HepG2 (cell line): ENCODE measurements around the gene MS4A2. TPM values are rescaled to one million over a fixed set of nuclear protein-coding genes. Genes with fewer than 3 reads are reported as not detected.

ENCODE experiments used
- ATAC-seq: fragments of 200-7000 bp; cut with Tn5 transposase; 3 replicates; pipeline ENCODE4 v1.9.1; 2020; ENCODE audit warnings: mild to moderate bottlenecking, moderate library complexity
- BruUV-seq: library from RNA; stranded (reverse); fragments of 400-500 nt; replicated peaks from 2 replicates; lab custom pipeline; 2021; lab: Mats Ljungman, UMichigan
- CTCF ChIA-PET: fragments of 300-600 bp; formaldehyde crosslinking; extraction: SDS; loops from one replicate; lab custom pipeline; 2021; ENCODE audit warnings: low total read pairs, inconsistent platforms, low intra/inter-chr PET ratio; lab: Yijun Ruan, JAX
- POLR2A ChIA-PET: fragments of 350-600 bp; sonication (Branson Sonifier 250); formaldehyde crosslinking; loops from one replicate; lab custom pipeline; 2020; ENCODE audit warnings: antibody characterized with exemption, inconsistent platforms; lab: Yijun Ruan, JAX
- DNase-seq: peaks from one replicate; pipeline ENCODE4 v3.0.0-alpha.2; 2015; ENCODE audit warnings: low spot score
- FAIRE-seq: peaks from 3 replicates; lab custom pipeline; 2011; peaks lifted over from hg19 to GRCh38; lab: Jason Lieb, UNC
- H2AFZ ChIP-seq: one replicate; pipeline ENCODE4 v1.6.1; 2011; ENCODE audit warnings: low read length, inconsistent platforms
- H3K27ac ChIP-seq: fragments of 300-600 bp; 3 replicates; pipeline ENCODE4 v1.8.0; 2011; ENCODE audit warnings: mixed run types, mild to moderate bottlenecking, mixed read lengths, low read length, inconsistent platforms; ENCODE audit not compliant: insufficient read depth; ENCODE audit errors: extremely low read length
- H3K27me3 ChIP-seq, 2 experiments: fragments of 200-600 bp in 1 of 2; 2 replicates in 1 of 2; 3 replicates in 1 of 2; pipeline versions ENCODE4 v1.6.0 to v1.8.0; 2011; ENCODE audit warnings: low read length in 2 of 2, mild to moderate bottlenecking in 2 of 2, moderate library complexity in 2 of 2, inconsistent platforms in 1 of 2; ENCODE audit not compliant: insufficient read depth in 2 of 2, control insufficient read depth in 1 of 2
- H3K36me3 ChIP-seq, 2 experiments: fragments of 200-600 bp in 1 of 2; replicated peaks in 1 of 2; 2 replicates in 1 of 2; 3 replicates in 1 of 2; pipeline versions ENCODE4 v1.5.1 to v1.8.0; 2011; ENCODE audit warnings: low read length in 2 of 2, inconsistent platforms in 1 of 2; ENCODE audit not compliant: insufficient read depth in 2 of 2, control insufficient read depth in 1 of 2
- H3K4me1 ChIP-seq: 2 replicates; pipeline ENCODE4 v1.5.1; 2012; ENCODE audit warnings: low read length, inconsistent platforms; ENCODE audit not compliant: insufficient read depth
- H3K4me2 ChIP-seq: 2 replicates; pipeline ENCODE4 v1.6.0; 2011; ENCODE audit warnings: low read depth, low read length, inconsistent platforms
- H3K4me3 ChIP-seq, 3 experiments: fragments of 200-600 bp in 1 of 3; sonication (generic), shearing (Covaris generic) in 1 of 3; replicated peaks in 1 of 3; 2 replicates each; pipeline ENCODE4 v1.5.1; 2011 to 2016; ENCODE audit warnings: low read length in 3 of 3, inconsistent platforms in 2 of 3, low read depth in 2 of 3, mild to moderate bottlenecking in 2 of 3, control low read depth in 1 of 3, mixed read lengths in 1 of 3; ENCODE audit not compliant: insufficient read depth in 1 of 3
- H3K79me2 ChIP-seq: one replicate; pipeline ENCODE4 v1.6.1; 2011; ENCODE audit warnings: low read length, inconsistent platforms; ENCODE audit not compliant: insufficient read depth
- H3K9ac ChIP-seq: 2 replicates; pipeline ENCODE4 v1.6.0; 2011; ENCODE audit warnings: mild to moderate bottlenecking, low read depth, low read length, inconsistent platforms; ENCODE audit not compliant: insufficient read depth
- H3K9me3 ChIP-seq: 2 replicates; pipeline ENCODE4 v1.5.1; 2012; ENCODE audit warnings: mild to moderate bottlenecking, low read length
- H4K20me1 ChIP-seq: 2 replicates; pipeline ENCODE4 v1.6.0; 2011; ENCODE audit warnings: inconsistent platforms, mild to moderate bottlenecking, low read length, moderate library complexity; ENCODE audit not compliant: insufficient read depth
- DNMT3B ChIP-seq: conservative IDR thresholded peaks from 2 replicates; pipeline ENCODE4 v1.6.1; 2016; ENCODE audit warnings: missing biosample characterization, control low read depth
- FOXO1 ChIP-seq: sonication (generic); formaldehyde crosslinking; IDR thresholded peaks from 2 replicates; pipeline ENCODE4 v1.4.0; 2020; ENCODE audit warnings: missing genetic modification reagents
- GATA4 ChIP-seq: sonication (generic); IDR thresholded peaks from 2 replicates; pipeline ENCODE4 v1.6.1; 2016; ENCODE audit warnings: antibody characterized with exemption, low read depth, borderline replicate concordance
- GFI1 ChIP-seq: sonication (generic); formaldehyde crosslinking; IDR thresholded peaks from 2 replicates; pipeline ENCODE4 v1.5.0; 2020; ENCODE audit warnings: missing genetic modification reagents, mild to moderate bottlenecking, borderline replicate concordance
- GMEB2 ChIP-seq: IDR thresholded peaks from 2 replicates; pipeline ENCODE4 v1.6.1; 2016; ENCODE audit warnings: missing biosample characterization, missing genetic modification reagents, low read depth
- HMG20B ChIP-seq: conservative IDR thresholded peaks from 2 replicates; pipeline ENCODE4 v1.6.1; 2016; ENCODE audit warnings: missing genetic modification reagents, missing compliant biosample characterization
- IRF1 ChIP-seq: sonication (generic); formaldehyde crosslinking; IDR thresholded peaks from 2 replicates; pipeline ENCODE4 v1.4.0; 2020; ENCODE audit warnings: low read depth, mild to moderate bottlenecking, missing genetic modification reagents
- MAFF ChIP-seq: IDR thresholded peaks from 2 replicates; pipeline ENCODE4 v1.6.1; 2011; ENCODE audit warnings: low read depth, low read length, improper control_type of control experiment
- MED1 ChIP-seq: sonication (generic); formaldehyde crosslinking; IDR thresholded peaks from 2 replicates; pipeline ENCODE4 v1.4.0; 2020; ENCODE audit warnings: missing genetic modification reagents
- NR0B2 ChIP-seq: sonication (generic); formaldehyde crosslinking; IDR thresholded peaks from 2 replicates; pipeline ENCODE4 v1.4.0; 2020; ENCODE audit warnings: mild to moderate bottlenecking, missing genetic modification reagents
- PTBP1 ChIP-seq: fragments of 200-400 bp; formaldehyde crosslinking; IDR thresholded peaks from 2 replicates; pipeline ENCODE4 v1.6.1; 2018; ENCODE audit warnings: low read length, low read depth; ENCODE audit not compliant: poor library complexity, severe bottlenecking
- SCMH1 ChIP-seq: sonication (generic); formaldehyde crosslinking; IDR thresholded peaks from 2 replicates; pipeline ENCODE4 v1.9.0; 2021; ENCODE audit warnings: missing genetic modification reagents, mild to moderate bottlenecking, borderline replicate concordance
- TRIM24 ChIP-seq: sonication (generic); formaldehyde crosslinking; IDR thresholded peaks from 2 replicates; pipeline ENCODE4 v1.8.0; 2022; ENCODE audit warnings: mild to moderate bottlenecking, missing genetic modification reagents
- ZBTB2 ChIP-seq: sonication (generic); formaldehyde crosslinking; IDR thresholded peaks from 2 replicates; pipeline ENCODE4 v1.8.0; 2022; ENCODE audit warnings: low read depth, missing genetic modification reagents
- ZFX ChIP-seq: sonication (generic); formaldehyde crosslinking; IDR thresholded peaks from 2 replicates; pipeline ENCODE4 v1.4.0; 2020; ENCODE audit warnings: mild to moderate bottlenecking, low read depth, missing genetic modification reagents, moderate library complexity
- ZNF12 ChIP-seq: sonication (generic); formaldehyde crosslinking; IDR thresholded peaks from 2 replicates; pipeline ENCODE4 v1.5.0; 2020; ENCODE audit warnings: missing genetic modification reagents
- ZNF232 ChIP-seq: sonication (generic); formaldehyde crosslinking; IDR thresholded peaks from 2 replicates; pipeline ENCODE4 v1.4.0; 2020; ENCODE audit warnings: missing genetic modification reagents, borderline replicate concordance
- ZNF33B ChIP-seq: sonication (generic); formaldehyde crosslinking; IDR thresholded peaks from 2 replicates; pipeline ENCODE4 v1.5.1; 2020; ENCODE audit warnings: mild to moderate bottlenecking, missing genetic modification reagents
- ZNF441 ChIP-seq: sonication (generic); formaldehyde crosslinking; IDR thresholded peaks from 2 replicates; pipeline ENCODE4 v1.7.0; 2021; ENCODE audit warnings: missing genetic modification reagents, borderline replicate concordance
- ZSCAN12 ChIP-seq: sonication (generic); formaldehyde crosslinking; IDR thresholded peaks from 2 replicates; pipeline ENCODE4 v1.9.0; 2021; ENCODE audit warnings: mild to moderate bottlenecking, missing genetic modification reagents
- ZZZ3 ChIP-seq: sonication (generic); formaldehyde crosslinking; IDR thresholded peaks from 2 replicates; pipeline ENCODE4 v1.4.0; 2020; ENCODE audit warnings: missing genetic modification reagents, mild to moderate bottlenecking, borderline replicate concordance
- WGBS: methylation state at CpG from one replicate; pipeline ENCODE4 v1.1.6; 2017; ENCODE audit warnings: low lambda C conversion rate; 5-methylcytosine and 5-hydroxymethylcytosine counted together
- in situ Hi-C: cut with HindIII; loops from 2 replicates; pipeline ENCODE4 v1.10.0; 2017; ENCODE audit warnings: low pct_unique_long_range_greater_than_20kb; ENCODE audit not compliant: extremely low pct_ligation_motif_present
- intact Hi-C: fragments of 100-400 bp; cut with micrococcal nuclease; formaldehyde crosslinking; loops from one replicate; pipeline ENCODE4 v1.10.0; 2022; ENCODE audit not compliant: unreplicated experiment
- polyA plus RNA-seq, 8 experiments: library from polyadenylated mRNA; depleted of rRNA in 3 of 8; stranded (reverse) in 7 of 8; unstranded in 1 of 8; fragments of >200 nt; fragmentation: Illumina TruSeq in 4 of 8; extraction: Trizol in 4 of 8; gene quantifications; 2 replicates each; pipeline versions ENCODE4 v1.2.1 to v1.2.3, GENCODE V29; 2011 to 2016; ENCODE audit warnings: low read depth in 4 of 8, missing spikeins in 1 of 8, mixed read lengths in 1 of 8; ENCODE audit not compliant: insufficient read depth in 1 of 8
- total RNA-seq, 5 experiments: library from RNA; depleted of rRNA; stranded (reverse); fragments of >200 nt; fragmentation: Illumina TruSeq; extraction: Trizol; gene quantifications; 2 replicates each; pipeline ENCODE4 v1.2.3, GENCODE V29; 2016; ENCODE audit warnings: low read depth in 1 of 5

The MS4A2 gene
- total and polyA plus RNA-seq, 2 of the 13 experiments (the other 11 are each of a cell fraction or from before 2014, with no cell fraction given) = not detected

GRCh38 chr11:60059052-60059451, 29.4 kb upstream of the MS4A2 start (continued):
- TF ChIP-seq ZBTB2 = no peak
- no peak for TF ChIP-seq MED1 (CRISPR knock-in tag)
- no peak for TF ChIP-seq ZZZ3 (CRISPR knock-in tag)
- no peak for TF ChIP-seq GFI1
- TF ChIP-seq DNMT3B (CRISPR knock-in tag) = no peak

- ChIA-PET CTCF (no interaction called here), POLR2A (no interaction called here)
- no peak overlapping the region for H3K4me2 ChIP-seq
- BruUV-seq = no TSS peak
- H3K9me3 ChIP-seq = no peaks in the 10 kb centered on the region
- peaks cover 0 to 13% of the 10 kb centered on the region in 2 experiments; a peak in 3 of 5 replicates for H3K27me3 ChIP-seq
- H4K20me1 ChIP-seq = no peaks in the 10 kb centered on the region
- intact Hi-C loops (no loop called here), in situ Hi-C loops (no loop called here)
- H3K9ac ChIP-seq = no peak overlapping the region
- no peaks in the 10 kb centered on the region for H3K36me3 ChIP-seq
- no peak for DNase-seq
- no peak overlapping the region for H2AFZ ChIP-seq
- no peak for FAIRE-seq
- H3K4me3 ChIP-seq = no peak overlapping the region
- ATAC-seq = no peak
- H3K27ac ChIP-seq = no peak overlapping the region
- 14% methylated on average over 4 of the region's 4 CpGs for WGBS
- no peaks in the 10 kb centered on the region for H3K79me2 ChIP-seq
- H3K4me1 ChIP-seq = no peaks in the 10 kb centered on the region
- TF ChIP-seq GATA4 (no peak), FOXO1 (no peak), PTBP1 (no peak), ZSCAN12 (CRISPR knock-in tag) (no peak), SCMH1 (CRISPR knock-in tag) (no peak), HMG20B (CRISPR knock-in tag) (no peak), ZNF12 (CRISPR knock-in tag) (no peak), IRF1 (CRISPR knock-in tag) (no peak), MAFF (no peak), ZNF33B (no peak), TRIM24 (no peak), GMEB2 (CRISPR knock-in tag) (no peak), ZFX (no peak), NR0B2 (CRISPR knock-in tag) (no peak), ZNF232 (CRISPR knock-in tag) (no peak), ZNF441 (no peak)
Measured at GRCh38 chr11:60059521-60060240, 28.8 kb upstream of the MS4A2 start.
